IPS-NIHi7 (cell line): Measurements from ENCODE around the gene SRA1.

Experiments
- DNase-seq: peaks from one replicate; pipeline ENCODE4 v3.0.0; 2012; ENCODE audit warnings: mixed read lengths; ENCODE audit errors: extremely low spot score

Gene SRA1

DNA sequence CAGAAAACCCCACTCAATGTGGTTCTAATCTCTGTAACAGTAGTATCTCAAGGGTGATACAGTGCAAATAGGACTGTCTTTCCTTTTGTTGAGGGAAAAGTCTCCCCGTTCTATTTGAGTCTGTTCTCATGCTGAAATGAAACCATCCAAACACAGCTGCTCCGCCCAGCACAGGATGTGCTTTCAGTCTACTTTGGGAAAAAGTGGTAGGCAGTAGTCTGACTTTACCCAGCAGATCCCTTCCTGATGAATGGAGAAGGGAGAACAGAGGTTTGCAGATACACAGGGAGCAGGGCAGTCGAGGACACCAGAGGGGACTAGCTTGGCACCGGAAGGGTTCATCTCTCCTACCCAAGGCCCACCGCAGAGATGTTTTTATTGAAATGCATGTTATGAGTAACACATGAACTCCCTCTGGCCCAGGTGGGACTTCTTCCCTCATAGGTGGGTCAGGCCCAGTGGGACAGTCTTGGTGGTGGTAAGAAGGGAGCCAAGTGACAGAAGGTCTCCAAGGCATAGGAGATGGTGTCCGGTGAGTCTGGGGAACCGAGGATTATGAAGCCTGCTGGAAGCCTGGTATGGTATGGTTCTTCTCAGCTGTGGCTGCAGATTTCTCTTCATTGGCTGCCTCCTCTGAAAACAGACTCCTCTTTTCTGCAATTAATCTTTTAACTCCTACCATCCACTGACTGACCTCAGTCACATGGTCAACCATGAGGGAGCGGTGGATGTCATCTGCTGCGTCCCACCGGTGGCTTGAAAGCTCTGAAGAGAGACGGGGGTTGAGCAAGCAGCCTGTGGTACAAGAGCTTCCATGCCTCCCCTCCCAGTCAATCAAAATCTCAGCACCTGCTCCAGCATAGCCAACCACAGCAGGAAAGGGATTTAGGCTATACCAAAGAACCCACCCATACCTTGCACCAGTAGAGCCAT lies 6.9 kb downstream of the SRA1 start:
- no peak for DNase-seq

DNA sequence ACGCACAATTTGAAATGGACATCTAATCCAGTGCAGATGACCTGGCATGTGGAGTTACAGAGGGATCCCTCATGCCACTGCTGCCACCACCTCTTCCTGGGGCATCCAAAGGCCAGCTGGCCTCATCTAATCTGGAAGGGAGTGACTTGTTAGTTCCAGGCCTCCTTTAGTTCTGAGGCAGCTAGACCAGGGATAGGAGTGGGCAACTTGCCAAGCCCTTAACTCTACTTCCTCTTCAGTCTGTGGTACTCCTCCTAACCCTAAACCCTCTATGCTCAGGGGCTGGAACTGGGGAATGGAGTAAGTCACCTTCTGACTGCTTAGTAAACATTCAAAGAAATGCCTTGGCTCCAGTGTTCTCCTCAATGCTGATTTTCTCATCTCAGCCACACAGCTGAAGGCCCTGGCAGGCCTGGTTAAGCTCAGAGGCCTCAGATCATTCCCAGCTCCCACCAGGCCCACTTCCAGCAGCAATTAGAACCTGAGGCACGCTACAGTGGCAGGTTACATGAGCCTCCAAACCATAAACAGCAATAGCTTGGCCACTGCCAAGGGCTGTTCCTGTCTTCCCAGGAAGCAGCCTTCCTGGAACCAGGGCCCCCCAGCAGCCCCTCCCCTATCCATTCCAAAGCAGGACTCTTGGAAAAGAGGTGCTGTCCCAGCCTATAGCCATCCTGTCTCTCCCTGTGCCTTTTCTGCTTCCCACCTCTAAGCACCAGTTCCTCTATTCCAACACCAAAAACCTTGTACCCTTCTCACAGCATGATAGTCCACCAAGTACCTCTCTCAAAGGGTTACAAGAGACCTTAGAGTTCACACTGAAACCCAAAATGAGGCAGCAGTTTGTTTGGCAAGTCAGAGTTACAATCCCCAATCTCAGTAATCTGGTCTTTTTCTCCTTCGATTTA lies 7.8 kb downstream of the SRA1 start:
- DNase-seq: no peak

DNA sequence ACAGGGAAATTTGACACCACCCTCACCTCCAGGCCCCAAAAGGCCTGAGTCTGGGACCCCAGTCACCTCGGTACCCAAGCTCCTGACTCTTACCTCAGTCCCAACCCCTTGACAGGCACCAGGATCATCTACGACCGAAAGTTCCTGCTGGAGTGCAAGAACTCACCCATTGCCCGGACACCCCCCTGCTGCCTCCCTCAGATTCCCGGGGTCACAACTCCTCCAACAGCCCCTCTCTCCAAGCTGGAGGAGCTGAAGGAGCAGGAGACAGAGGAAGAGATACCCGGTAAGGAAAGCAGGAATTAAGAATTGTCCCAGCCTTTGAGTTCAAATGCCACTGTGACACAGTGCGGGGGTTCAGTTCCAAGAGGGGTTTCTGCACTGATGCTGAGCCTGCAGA lies 8.5 kb downstream of the SRA1 start:
- no peak for DNase-seq

DNA sequence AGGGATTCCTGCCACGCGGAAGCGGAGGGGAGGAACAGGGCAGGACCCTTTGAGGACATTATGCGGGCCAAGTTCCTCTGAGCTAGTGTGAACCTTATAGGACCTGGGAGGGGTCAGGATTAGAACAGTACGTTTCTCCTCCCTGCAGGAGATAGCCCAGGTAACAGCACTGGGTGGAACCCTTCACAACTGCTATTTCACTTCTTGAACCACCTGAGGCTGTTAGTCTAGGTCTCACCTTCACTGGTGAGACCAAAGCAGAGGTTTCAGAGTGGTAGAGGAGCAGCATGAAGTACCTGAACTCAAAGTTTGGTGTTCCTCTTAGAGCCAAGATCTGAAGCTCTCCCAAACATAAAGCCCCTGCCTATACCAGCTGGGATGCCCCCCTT lies 9.0 kb downstream of the SRA1 start:
- no peak for DNase-seq

DNA sequence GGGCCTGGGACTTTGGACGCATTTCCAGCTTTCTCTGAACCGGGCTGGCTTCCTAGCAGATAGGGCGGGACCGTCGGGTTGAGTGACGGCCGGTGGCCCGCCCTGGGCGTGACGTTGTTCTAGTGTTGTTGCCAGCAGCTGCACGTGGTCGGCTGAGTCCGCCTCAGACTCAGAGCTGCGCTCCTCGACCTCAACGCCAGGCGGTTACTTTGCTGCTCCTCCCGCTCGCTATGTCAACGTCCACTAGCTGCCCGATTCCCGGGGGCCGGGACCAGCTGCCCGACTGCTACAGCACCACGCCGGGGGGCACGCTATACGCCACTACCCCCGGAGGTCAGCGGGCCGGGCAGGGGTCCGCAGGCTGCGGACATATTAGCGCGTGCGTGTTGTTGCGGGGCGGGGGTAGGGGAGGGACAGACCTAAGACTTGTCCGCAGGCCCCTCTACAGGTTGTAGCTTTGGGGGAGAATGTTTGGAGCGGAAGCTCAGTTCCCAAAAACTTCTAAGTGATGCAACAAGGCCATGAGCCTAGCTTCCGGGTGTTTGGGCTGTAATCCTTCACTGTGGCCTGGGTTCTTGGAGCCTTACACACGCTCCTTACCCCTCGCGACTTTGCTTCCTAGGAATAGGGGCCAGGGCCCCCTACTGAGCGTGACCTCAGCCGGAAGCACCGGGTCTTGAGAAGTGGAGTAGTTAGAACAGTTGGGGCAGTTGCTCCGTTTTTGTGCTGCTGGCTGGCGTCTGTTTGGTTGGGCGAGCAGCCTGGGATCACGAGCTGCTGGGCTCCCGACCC lies 9.6 kb downstream of the SRA1 start, which contains the start of gene EIF4EBP3:
TSS of gene EIF4EBP3 (plus strand) at position 155 of the 792 bp plus-strand sequence. CDS start at position 231, 76 bp downstream.
- DNase-seq: peak; percentile 96

DNA sequence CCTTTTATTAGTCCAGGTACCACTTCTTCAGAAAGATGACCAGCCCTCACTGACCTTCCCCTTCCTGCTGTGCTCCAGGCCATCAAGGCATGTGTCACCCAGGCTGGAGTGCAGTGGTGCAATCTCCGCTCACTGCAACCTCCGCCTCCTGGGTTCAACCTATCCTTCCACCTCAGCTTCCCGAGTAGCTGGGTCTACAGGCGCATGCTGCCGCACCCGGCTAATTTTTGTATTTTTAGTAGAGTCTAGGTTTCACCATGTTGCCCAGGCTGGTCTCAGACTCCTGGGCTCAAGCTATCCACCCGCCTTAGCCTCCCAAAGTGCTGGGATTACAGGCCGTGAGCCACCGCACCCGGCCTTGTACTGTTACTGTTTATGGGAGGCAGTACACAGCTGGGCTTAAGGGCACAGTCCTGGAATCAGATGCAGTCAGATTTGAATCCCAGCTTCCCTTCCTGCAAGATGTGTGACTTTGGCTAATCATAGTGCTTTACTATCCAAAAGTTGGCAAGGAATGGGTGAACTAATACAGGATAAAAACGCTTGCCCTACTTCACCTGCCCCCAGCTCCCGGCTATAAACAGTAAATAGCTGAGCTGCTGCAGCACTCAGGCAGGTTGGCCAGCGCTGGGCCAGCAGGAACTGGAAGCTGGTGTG lies 10.3 kb downstream of the SRA1 start:
- DNase-seq: no peak

DNA sequence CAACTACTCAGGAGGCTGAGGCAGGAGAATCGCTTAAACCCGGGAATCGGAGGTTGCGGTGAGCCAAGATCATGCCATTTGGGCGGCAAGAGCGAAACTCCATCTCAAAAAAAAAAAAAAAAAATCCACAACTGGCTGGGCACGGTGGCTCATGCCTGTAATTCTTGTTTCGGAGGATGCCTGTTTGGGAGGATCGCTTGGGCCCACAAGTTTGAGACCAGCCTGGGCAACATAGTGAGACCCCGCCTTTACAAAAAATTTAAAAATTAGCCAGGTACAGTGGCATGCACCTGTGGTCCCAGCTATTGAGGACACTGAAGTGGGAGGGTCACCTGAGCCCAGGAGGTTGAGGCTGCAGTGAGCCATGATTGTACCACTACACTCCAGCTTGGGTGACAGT lies 11.7 kb downstream of the SRA1 start:
- DNase-seq: no peak

DNA sequence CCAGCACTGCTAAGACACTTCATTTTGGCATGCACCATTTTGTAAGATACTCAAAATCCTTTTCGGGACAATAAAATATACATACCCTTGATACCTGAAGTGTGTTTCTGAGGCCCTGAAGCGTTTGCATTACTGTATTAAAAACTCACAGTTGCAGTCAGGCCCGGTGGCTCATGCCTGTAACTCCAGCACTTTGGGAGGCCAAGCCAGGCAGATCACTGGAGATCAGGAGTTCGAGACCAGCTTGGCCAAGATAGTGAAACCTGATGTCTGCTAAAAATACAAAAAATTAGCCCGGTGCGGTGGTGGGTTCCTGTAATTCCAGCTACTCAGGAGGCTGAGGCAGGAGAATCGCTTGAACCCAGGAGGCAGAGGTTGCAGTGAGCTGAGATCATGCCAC lies 12.3 kb downstream of the SRA1 start:
- no peak for DNase-seq

DNA sequence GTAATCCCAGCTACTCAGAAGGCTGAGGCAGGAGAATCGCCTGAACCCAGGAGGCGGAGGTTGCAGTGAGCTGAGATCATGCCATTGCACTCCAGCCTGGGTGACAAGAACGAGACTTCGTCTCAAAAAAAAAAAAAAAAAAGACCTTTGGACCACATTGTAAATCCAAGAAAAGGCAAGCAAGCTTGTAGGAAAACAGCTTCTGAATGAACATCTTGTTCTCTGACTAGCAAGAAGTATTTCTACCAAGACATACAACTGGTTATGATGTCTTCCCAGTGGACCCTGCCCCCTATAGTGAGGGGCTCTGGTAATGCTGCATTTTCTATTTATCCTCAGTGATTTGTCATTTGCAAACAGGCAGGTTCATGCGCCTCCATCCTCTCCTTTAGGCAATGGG lies 14.3 kb downstream of the SRA1 start:
- no peak for DNase-seq

DNA sequence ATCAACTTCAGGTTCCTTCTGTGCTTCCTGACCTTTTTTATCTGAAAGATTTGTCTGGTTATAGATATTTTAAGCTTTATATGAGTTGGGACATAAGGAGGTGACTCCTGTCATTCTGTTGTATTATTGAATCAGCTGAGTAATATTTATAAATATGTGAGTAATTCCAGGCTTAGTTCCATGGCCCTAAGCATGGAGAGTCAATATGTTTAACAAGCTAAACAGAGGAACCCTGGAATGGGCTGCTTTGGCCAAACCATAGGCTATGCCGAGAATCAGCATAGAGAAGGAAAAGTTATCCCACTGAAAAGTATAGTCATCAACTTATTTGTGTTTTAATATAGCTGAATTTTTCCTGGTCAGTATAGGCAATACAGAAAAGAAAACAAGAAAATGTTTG lies 17.0 kb downstream of the SRA1 start:
- DNase-seq: no peak

DNA sequence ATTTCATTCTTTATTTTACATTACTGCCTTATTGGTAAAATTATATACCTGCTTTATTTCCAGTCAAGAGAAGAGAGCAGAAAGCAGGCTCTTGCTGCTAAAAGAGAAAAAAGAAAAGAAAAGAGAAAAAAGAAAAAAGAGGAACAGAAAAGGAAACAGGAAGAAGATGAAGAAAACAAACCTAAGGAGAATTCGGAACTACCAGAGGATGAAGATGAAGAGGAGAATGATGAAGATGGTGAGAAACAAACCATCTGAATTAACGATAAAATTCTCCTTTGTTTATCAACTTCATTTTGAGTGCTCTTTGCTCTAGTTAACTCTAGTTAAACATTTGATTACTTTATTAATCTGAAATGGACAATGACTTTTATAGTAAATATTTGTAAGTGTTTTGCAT lies 33.3 kb downstream of the SRA1 start:
- DNase-seq: no peak

DNA sequence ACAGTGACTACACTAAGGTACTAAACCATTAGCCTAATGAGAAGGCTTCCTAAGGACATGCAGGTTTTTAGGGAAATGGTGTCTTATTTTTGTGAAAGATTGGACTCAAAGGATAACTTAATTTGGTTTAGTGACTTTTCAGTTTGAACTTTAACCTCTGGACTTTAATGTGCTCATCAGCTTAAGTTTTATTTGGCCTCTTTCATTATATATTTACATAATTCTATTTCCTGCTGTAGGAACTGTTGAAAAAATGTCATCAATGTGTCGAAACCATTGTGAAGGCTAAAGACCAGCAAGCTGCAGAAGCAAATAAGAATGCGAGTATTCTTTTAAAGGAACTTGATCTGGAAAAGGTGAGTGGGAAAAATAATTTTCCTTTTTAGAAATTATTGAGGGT lies 44.1 kb downstream of the SRA1 start:
- no peak for DNase-seq

DNA sequence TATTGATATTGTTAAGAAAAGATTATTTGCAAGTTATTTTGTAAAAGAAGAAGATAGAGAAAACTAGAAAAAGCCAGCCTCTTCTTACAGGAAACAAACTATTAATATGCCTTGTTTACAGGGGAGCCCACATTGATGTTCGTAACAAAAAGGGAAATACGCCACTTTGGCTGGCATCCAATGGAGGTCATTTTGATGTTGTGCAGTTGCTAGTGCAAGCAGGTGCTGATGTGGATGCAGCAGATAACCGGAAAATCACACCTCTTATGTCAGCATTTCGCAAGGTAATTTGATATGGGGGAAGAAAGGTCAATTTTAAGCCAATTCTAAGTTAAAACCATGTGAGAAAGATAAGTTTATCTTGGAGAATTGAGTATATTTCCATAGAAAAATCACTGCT lies 47.4 kb downstream of the SRA1 start:
- no peak for DNase-seq

DNA sequence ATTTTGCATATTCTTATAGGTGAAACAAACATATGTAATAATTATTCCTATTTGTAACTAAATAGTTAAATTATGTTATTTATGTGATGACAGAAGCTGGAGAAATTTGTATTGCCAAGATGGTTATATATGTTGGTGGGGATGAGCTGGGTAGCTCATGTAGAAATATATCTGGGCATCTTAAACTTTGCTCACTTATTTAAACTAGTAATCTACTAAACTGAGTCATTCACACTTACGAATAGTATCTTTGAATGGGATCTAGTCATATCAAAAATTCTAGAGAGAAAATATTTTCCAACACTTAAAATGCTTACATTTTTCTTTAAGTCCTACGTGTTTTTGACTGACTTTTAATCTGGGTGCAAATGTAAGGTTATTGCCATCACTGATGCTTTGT lies 54.4 kb downstream of the SRA1 start:
- no peak for DNase-seq
